OCI-LY7 (cell line): ENCODE measurements around the gene KRT36.

Experiments used
- CTCF ChIP-seq: fragments of 200-600 bp; sonication (generic); conservative IDR thresholded peaks from 2 replicates; pipeline ENCODE4 v1.5.1; 2014; ENCODE audit warnings: mild to moderate bottlenecking, antibody characterized with exemption, low read length, moderate library complexity, mixed read lengths
- EZH2phosphoT487 ChIP-seq: fragments of 200-600 bp; sonication (generic); IDR thresholded peaks from 2 replicates; pipeline ENCODE4 v1.6.1; 2018; ENCODE audit warnings: low read depth, borderline replicate concordance, mild to moderate bottlenecking, mixed run types, antibody characterized with exemption, low read length, moderate library complexity, mixed read lengths

- TF ChIP-seq CTCF (no peak), EZH2phosphoT487 (no peak)
These were observed 34.6 kb upstream of the KRT36 start for GRCh38 chr17:41524261-41524660.
